Stimulated activated CD4-positive, alpha-beta T cell treated with anti-CD3 and anti-CD28 coated beads, Interleukin-4, amount 100 ng/mL, for 4 hours (primary cell): ENCODE results near the gene GFPT1.
A peak's percentile ranks its signal among the peaks of the same experiment; 100 is the strongest.
"Not testable (repeated sequence)": the region's sequence is repeated elsewhere in the genome, so short reads cannot be mapped to it uniquely, and the experiment has no call there.

Experiments
- DNase-seq, 2 experiments: peaks; one replicate each; pipeline ENCODE4 v3.0.0-alpha.2; 2020

Gene GFPT1

DNA sequence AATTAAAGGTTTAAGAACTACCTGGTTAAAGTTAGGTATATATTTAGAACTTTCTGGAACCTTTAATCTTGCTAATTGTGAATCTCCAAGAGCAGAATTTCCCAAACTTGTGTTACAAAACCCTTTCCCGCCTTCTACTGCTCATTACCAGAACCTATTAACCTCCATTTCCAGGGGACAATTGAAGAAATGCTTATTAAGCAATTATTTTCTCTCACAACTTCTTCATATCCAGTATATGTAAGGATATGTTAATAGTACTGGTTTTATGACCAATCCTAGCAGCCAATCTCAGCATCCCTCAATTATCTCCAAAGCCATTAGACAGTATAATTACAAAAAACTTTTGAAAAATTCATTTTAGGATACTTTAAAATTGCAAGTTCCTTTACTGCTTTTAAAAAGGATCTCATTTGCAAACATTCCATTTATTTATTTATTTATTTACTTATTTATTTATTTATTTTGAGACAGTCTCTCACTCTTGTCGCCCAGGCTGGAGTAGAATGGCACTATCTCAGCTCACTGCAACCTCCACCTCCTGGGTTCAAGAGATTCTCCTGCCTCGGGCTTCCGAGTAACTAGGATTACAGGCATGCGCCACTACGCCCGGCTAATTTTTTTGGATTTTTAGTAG is 3.7 kb downstream of the GFPT1 start:
- no peak for DNase-seq

DNA sequence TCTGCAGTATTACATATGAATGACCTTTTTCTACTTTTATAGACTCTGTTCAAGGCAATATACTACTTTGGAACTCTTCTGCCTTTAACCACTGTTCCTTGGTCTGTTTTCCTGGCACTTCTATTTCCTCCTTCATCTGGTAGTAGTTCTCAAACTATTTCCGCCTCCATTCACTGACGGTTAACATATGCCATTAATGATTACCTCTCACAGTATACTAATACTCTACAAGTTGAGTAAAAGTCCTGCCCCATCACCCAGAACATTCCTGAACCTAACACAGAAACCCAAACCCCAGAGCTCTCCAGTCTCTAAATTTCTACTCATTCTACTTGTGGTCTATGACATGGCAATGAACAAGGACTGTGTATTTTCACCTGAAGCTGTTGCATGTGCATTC is 4.5 kb downstream of the GFPT1 start:
- no peak for DNase-seq

DNA sequence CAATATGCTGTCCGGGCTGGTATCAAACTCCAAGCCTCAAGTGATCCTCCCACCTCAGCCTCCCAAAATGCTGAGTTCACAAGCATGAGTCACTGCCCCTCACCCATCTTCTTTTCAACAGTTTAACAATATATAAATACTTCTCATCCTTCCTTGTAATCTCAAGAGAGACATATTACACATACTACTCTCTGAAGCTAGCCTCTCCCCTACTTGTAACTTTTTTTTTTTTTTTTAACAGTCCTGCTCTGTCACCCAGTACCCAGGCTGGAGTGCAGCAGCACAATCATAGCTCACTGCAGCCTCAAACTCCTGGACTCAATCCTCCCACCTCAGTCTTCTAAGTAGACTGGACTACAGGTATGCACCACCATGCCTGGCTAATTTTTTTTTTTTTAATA is 5.7 kb downstream of the GFPT1 start:
- DNase-seq, result peak in 1 of 2 experiments; percentile 7

DNA sequence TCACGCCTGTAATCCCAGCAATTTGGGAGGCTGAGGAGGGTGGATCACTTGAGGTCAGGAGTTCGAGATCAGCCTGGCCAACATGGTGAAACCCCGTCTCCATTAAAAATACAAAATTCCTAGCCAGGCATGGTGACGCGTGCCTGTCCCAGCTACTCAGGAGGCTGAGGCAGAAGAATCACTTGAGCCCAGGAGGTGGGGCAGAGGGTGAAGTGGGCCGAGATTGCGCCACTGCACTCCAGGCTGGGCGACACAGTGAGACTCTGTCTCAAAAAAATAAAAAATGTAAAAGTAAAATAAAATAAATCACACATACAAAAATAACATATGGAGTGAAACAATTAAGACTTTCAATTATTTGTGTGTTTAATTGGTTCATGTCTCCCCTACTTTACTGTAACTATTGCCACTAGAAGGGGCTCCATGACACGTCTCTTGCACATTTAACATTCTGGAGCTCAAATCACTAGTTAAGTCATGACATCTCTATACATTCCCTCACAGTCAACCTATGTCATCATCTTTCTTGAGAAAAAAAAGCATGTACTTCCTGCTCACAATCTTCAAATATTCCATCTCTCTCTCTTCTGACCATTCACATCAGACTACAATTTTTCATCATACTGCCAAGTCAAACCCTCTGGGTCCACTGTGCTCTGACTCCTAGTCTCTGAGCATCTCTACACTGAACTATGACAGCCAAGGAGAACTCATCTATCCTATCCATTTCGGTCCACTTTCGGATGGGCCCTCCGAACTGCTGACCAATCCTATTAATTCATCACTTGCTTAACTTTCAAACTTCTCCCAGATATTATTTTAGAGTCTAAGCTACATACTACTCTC is 6.7 kb downstream of the GFPT1 start:
- DNase-seq, result no peak

DNA sequence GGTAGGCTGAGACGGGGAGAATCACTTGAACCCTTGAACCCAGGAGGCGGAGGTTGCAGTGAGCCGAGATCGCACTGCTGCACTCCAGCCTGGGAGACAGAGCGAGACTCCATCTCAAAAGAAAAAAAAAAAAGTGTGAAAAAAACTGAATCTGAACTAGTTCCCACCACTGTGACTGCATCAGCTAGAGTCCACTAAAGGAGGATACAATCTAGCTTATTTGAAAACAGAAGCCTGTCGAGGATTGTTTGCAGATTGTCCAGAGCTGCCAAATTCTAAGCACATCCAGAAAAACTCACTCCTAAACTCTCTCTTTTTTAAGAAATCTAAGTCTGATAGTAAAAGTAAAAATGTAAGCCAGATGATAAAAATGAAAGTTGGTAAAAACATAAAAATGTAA is 10.6 kb downstream of the GFPT1 start:
- no peak for DNase-seq

DNA sequence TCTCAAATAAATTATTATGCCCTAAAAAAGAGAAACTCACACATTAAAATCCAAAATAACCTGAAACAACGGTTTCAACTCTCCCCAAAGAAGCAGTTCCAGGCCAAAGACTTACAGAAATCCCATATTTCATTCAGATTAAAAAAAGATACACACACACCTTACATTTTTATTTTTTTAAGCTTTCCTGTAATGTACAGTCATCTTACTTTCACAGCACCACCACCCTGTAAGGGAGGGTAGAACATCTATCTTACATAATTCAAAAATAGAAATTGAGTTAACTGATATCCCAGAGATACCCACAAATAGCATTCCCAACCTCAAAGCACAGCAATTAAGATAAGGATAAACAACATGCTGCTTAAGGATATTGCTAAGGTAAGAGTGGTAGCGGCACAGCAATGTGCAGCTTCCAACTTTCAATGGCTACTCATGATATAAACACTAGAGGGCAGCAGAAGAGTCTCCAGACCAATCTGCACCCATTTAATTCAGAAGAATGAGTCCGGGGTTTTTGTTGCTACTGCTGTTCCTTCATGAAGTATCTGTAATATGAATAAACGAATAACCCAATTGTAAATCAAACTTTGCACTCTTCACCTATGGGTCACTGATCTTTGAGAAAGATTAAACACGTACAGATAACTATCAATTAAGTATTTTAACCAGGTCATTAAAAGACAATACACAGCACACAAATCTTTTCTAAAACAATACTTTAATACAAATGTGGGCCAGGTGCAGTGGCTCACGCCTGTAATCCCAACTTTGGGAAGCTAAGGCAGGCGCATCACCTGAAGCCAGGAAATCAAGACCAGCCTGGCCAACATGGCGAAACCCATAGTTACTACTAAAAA is 11.3 kb downstream of the GFPT1 start:
- DNase-seq, result no peak

DNA sequence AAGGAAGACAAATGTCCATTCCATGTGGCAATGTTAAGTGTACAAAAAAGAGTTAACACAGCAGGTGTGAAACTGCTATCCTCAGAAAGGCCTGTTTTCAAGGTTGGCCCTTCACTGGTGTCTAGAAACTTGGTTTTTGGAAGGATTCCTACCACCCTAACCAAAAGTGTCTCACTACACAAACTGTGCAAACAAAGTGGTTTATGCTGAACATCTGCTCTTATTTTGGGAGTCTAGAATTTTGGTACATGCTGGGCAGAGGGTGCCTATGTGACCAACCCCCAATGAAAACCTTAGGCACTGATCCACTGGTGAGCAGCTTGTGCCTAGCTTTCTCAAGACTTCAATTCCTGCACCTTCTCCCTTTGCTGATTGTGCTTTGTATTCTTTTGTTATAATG is 14.3 kb downstream of the GFPT1 start:
- DNase-seq, result no peak

DNA sequence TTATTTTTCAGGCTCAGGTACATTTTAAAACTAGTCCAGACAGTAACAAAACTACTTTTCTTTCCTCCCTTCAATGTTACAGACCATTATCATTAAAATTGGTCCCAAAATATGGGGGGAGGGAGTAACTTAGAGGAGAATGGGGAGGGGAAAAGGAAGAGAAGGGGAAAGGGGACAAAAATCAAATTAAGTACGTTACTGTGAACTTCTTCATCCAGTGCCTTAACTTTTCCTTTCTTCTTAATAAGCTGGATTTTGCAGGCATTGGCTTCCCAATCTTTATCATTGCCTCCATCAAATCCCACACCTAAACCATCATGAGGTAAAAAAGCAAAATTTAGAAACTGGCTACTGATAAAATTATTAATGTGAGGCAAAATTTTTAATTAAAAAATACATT is 17.2 kb downstream of the GFPT1 start:
- DNase-seq, result no peak

DNA sequence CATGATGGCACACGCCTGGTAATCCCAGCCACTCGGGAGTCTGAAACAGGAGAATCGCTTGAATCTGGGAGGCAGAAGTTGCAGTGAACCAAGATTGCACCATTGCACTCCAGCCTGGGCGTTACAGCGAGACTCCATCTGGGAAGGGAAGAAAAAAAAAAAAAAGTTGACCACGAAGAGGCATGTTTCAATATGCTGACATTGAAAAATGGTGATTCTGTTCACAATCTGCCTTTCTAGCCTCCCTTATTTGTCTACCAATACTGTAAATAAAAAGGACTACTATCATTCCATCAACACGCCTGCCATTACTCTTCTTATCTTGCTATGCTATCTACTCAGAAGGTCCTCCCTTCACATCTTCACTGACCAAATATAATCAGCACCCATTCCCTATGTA is 18.4 kb downstream of the GFPT1 start:
- DNase-seq, result no peak

DNA sequence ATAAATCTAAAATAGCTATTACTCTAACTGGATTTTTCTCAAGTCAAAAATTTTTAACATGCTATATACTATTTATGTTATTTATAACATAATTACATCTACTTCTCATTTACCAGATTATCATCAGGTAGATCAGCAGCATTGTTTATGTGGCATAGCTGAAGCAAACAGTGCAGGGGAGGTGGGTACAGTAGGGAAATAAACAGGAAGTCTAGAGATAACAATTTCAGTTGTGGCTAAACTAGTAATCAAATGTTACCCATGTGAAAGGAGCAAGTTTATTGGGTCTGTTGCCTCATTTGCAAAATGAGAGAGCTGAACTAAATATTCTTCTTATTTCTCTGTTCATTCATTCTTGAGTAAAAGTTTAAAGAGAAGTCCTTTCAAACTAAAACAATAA is 27.7 kb downstream of the GFPT1 start:
- DNase-seq, result no peak

DNA sequence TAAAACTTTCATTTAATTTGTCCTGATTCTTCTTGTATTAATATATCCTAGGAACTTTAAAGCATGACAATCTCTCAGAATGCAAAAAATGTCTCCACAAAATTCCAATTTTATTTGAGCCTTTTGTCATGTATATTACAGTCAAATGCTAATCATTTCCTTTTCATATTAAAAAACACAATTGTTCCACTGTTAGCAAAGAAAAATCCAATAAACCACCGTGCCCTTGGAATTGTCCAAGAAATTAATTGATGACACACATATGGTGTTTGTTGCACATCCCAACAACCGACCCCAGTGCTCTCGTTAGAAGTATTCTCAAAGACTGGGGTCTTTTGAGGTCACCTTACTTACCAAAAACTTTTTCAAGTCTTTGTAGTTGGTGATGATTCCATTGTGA is 28.1 kb downstream of the GFPT1 start:
- no peak for DNase-seq

DNA sequence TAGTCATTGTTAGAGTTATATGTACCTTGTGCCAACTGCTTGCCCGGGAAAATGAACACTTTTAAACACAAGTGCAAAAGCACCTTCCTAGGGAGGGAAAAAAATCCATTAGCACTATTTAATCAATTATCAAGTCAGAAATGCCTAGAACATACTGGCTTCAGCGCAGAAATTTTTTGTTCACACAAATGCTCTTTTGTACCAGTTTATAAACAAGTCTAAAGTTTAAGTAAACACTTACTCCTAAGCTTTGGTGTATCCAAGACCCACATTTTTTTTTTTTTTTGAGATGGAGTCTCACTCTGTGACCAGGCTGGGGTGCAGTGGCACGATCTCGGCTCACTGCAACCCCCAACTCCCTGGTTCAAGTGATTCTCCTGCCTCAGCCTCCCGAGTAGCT is 30.6 kb downstream of the GFPT1 start:
- DNase-seq, result no peak

DNA sequence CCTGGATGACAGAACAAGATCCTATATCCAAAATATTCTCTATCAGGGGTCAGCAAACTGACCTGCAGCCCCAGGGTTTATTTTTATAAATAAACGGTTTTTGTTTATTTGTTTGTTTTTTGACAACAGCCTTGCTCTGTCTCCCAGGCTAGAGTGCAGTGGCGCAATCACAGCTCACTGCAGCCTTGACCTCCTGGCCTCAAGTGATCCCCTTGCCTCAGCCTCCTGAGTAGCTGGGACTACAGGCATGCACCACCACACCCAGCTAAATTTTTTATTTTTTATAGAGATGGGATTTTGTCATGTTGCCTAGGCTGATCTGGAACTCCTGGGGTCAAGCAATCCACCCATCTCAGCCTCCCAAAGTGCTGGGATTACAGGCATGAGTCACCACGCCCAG is 32.1 kb downstream of the GFPT1 start:
- not testable (repeated sequence) for DNase-seq

DNA sequence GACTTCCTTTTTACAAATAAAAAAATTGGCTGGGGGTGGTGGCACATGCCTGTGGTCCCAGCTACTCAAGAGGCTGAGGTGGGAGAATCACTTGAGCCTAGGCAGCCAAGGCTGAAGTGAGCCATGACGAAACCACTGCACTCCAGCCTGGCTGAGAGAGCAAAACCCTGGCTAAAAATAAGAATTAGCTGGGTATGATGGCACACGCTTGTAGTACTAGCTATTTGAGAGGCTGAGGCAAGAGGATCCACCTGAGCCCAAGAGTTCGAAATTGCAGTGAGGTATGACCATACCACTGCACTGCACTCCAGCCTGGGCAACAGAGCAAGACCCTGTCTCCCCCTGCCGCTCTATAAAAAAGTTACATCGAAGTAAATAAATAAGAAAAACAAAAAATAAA is 33.7 kb downstream of the GFPT1 start:
- no peak for DNase-seq

DNA sequence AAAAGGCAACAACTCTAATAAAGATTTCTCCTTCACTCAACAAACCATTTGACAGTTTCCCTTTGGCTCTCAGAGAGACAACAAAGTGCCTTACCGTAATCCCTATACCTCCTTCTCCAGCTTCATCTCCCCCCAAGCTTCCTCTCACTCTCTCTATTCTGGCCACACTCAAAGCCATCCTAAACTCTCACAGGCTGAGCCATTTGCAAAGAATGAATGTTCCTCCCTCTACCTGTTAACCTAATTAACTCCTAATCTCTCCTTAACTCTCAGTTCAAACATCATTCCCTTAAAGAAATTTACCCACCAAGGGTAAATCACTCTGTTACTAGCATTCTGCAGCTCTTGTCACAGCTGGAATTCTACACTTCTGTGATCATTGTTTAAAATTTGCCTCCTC is 38.2 kb downstream of the GFPT1 start:
- DNase-seq, result no peak

DNA sequence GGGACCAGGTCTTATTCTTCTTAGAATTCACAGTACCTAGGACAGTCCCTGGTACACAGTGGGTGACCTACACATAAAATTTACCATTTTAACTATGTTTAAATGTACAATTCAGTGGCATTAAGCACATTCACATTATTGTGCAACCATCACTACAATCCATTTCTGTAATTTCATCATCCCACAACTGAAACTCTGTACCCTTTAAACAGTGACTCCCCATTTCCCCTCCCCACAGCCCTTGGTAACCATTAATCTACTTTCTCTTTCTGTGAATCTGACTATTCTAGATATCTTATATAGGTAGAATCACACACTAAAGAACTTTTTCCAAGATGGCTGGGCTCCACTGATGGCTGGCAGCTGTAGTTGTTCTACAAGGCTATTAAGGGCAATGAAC is 41.6 kb downstream of the GFPT1 start:
- DNase-seq, result no peak

DNA sequence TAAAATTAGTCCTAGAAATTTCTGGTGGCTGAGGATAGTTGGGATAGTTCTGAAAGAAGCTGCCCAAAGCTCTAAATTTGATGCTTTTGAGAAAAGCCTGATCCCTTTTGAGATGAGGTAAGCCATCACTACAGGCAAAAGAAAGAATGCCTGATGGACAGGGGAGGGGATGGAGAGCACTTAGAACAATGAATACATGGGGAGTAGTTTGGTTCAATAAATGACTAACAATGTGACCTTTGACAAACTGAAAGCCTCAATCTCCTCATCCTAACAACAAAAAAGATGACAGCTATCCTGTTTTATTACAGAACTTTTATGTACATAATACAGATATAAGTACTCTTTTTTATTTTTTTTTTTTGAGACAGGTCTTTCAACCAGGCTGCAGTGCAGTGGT is 42.7 kb downstream of the GFPT1 start:
- DNase-seq, result no peak

DNA sequence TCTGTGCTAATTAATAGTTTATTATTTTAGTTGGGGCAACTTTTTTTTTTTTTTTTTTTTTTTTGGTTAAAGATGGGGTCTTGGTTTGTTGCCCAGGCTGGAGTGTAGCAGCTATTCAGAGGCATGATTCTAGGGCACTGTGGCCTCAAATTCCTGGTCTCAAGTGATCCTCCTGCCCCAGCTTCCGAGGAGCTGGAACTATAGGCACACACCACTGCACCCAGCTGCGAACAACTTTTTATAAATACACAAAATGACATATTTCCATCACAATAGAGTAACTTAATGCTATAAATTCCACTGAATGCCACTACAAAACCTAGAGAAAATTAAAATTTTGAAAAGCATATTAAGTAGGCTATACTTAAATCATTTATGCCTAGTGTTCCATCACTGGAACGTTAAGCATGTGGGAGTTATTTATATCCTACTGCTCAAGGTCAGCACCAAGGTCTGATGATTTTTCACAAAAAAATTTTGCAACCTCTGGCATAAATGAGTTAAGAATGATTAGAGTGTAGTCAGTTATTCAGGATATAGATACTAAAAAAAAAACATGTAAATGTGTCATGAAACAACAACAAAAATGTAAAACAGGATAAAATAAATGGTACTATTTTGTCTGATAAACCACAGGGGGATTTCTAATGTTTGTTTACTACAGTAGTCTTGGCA is 46.8 kb downstream of the GFPT1 start:
- no peak for DNase-seq

DNA sequence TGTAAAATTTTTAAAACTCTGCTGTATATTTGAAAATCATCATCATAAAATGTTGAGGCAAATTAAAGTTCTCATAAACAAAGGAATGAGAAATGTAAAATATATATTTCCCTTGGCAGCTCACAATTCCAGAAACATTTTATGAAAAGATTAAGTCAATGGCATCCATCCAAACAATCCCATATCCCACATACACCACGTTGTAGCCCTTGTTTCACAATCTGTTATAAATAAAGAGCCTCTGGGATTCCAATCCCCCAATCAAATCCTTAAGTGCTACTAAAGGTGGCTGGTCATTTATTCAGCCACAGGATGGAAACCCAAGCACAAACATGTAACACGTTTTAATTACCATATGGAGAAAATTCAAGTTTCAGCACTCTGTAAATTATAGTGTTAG is 51.7 kb downstream of the GFPT1 start:
- no peak for DNase-seq

DNA sequence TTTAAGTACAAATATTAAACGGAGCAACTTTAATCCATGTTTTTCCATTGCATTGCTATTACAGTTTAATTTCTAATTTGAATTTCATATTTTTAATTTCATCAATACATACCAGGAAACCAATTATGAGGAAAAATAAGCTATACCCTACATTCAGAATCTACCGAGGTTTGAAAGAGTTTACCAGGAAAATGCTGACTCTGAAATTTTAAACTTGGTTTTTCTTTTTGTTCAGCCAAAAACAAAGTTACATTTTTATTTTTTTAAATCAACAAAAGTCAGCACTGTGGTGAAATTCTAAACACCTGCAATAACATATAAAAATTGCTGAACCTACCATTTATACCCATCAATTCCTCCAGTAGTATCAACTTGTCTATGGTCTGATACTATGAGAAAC is 53.7 kb downstream of the GFPT1 start:
- no peak for DNase-seq

DNA sequence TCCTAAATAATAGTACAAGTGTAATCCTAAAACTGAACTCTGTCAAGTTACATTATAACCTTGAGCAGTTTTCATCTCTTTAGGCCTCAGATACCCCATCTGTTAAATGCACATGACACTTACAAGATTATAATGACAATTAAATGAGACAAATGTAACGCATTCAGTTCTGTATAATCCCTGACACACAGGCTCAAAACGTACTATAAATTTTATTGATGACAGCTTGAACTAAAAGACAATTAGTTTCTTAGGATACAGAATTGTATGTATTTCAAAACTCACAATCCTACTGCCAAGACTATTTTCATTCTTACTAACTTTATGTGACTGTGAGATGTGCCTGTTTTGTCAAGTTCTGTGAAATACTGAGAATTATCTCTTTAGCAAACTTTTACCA is 56.2 kb downstream of the GFPT1 start:
- DNase-seq, result no peak

DNA sequence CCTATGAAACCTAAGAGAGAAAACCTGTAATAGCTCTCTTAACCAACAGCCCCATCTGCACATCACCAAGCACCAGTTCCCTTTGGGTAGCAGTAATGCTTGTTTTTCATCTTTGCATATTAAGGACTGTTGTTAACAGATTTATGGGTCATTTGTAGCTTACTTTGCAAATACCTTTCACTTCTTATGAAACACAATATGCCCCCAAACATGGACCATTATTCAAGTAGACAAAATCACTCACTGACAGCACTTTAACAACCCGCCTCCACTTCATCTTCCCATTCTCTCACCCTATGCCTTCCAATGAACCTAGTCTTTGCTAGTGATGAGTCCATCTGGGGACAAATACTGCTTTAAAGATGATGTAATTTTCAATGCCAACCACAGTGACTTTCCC is 64.4 kb downstream of the GFPT1 start:
- DNase-seq, result no peak

DNA sequence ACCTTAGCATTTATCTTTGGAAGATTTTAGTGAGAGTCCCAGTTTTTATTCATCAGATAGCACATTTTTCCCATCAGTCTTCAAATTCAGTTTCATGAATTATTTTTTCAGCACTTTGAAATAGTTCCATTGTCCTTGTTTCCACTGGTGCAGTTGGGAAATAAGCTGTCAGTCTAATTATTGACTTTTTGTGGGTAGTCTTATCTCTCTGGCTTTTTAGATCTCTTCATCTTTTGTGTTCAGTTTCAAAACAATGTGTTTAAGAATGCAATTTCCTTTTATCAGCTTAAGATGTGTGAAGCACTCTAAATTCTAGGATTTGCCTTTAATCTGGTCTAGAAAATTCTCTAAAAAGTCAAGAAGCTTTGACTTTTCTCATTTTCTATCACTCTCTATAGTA is 70.5 kb downstream of the GFPT1 start:
- DNase-seq, result no peak
